Parietal lobe (tissue), 1 donor: Measurements from ENCODE around the gene CHKB. TPM values are rescaled to one million over a fixed set of nuclear protein-coding genes. Genes with fewer than 3 reads are reported as not detected.

Experiments
- total RNA-seq: library from RNA; depleted of rRNA; stranded (reverse); fragments of >200 nt; gene quantifications from one replicate; pipeline ENCODE4 v1.2.3, GENCODE V29; 2014

Gene CHKB, protein sequence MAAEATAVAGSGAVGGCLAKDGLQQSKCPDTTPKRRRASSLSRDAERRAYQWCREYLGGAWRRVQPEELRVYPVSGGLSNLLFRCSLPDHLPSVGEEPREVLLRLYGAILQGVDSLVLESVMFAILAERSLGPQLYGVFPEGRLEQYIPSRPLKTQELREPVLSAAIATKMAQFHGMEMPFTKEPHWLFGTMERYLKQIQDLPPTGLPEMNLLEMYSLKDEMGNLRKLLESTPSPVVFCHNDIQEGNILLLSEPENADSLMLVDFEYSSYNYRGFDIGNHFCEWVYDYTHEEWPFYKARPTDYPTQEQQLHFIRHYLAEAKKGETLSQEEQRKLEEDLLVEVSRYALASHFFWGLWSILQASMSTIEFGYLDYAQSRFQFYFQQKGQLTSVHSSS
- 46.6 TPM for total RNA-seq

DNA sequence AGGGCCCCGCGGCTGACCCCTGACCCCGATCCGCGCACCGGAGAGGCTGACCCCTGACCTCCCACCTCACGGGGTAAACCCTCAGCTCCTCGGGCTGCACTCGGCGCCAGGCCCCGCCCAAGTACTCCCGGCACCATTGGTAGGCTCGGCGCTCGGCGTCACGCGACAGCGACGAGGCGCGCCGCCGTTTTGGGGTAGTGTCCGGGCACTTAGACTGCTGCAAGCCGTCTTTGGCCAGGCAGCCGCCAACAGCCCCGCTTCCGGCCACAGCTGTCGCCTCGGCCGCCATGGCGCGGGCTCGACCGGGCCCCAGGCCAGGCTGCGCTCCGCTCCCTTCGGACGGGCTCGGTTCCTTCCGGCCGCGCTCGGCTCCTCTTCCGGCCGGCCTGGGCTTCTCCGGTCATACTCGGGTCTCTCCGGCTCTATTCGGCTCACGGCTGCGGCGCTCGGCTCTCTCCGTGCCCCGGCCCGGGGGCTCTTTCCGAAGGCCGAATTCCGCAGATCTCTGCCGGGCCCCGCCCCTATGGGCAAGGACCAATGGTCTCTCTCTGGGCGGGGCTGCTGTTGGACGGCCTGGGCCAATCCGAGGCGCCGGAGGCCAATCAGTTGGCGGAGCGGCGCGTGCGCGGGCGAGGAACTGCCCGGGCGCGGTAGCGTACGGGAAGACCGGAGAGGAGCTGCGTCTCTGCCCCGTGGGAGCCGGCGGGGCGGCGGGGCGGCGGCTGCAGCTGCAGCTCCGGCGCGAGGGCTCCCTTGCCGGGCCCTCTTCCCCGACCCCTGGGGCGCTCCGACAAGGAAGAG lies at the start of gene CHKB:
Gene CHKB, minus strand, starts transcription at position 357 of the 801 bp plus-strand sequence. Its CDS starts 68 bp downstream, at position 289.

DNA sequence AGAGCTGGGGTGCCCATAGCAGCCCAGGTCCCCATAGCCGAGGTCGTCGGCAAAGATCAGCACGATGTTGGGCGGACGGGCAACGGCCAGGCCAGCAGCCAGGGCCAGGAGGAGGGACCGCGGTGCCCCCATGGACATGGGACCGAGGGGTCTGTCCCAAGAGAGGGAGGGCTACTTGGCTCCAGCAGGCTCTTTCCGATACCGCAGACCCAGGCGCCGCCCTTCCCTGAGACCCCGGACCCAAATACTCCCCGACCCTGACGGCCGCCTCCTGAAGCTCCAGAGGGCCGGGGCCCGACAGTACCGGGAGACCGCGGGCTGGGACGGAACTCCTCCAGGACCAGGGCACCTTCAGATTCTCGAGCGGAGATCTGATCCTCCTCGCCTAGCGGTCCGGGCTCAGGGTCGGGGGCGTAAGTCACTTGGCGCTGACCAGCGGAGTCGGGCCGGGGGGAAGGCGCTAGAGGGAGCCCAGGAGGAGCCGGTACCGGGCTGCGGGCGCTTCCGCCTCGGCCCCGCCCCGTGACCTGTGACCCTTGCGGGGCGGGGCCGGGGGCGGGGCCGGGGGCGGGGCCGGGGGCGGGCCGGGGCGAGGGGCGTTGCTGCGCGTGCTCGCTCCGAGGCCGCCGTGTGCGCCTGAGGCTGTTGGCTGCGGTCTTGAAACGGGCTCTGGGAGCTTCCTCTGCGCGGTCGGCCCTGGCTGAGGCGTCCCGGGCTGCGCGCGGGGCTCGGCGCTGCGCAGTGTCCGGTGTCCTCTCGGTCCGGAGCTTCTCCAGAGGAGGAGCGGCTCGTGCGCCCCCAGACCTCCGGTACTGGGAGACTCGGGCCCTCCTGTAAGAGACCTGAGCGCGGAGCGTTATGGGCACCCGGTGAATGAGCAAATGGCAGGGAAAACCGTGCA lies 45.2 kb upstream of the CHKB start, which contains the start of gene ARSA:
Gene ARSA, minus strand, starts transcription at position 511 of the 901 bp plus-strand sequence. Its CDS starts 373 bp downstream, at position 138.

DNA sequence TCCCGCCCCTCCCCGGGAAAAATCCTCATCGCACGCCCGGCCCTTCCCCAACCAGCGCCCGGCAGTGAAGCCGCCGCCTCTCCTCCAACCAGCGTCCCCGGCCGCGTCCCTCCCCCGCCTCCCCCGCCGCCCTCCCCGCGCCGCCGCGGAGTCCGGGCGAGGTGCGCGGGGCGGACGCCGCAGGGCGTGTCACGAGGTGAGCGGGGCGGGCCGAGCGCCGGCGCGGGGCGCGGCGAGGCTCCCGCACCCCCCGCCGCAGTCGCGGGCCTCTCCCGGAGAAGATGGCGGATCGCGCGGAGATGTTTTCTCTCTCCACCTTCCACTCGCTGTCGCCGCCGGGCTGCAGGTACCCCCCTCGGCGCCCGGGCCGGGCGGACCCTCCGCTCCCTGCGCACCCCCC lies 17.9 kb upstream of the CHKB start, which contains the start of gene MAPK8IP2:
Gene MAPK8IP2, plus strand, starts transcription at position 256 of the 400 bp plus-strand sequence. Its CDS starts 26 bp downstream, at position 282.

DNA sequence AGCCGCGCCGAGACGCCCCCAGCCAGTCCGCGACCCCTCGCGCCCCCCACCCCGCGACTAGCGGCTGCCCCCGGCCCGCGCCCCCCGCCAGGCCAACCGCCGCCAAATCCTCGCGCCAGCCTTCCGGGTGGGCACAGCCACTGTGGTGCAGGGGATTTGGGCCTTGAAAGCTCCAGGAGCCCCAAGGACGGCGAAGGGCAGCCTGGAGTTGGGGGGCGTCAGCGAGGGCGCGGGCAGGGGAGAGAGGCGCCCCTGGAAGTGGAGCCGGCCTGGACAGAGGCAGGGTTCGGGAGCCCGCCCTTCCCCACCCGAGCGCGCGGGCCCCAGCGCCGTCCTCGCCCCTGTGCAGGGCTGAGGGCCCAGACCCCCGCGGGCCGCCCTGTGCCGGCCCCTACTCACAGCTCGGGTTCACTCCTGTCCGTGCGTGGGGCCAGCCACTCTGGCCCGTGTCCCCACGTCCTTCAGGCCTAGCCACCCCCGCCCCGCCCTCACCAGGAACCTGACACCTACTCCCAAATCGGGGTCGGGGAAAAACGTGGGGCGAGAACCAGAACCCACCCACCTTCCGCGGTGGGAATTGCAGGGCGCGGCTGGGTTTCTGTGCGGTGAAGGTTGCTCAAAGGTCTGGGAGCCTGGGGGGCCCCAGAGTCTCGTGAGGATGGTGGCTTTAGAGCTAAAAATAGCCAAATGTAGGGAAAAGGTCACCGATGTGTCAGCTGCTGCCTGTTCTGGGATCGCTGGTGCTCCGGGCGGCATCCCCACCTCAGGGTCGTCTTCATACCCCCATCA lies 4.5 kb downstream of the CHKB start, which contains the start of gene CPT1B:
Gene CPT1B, minus strand, starts transcription at position 441 of the 789 bp plus-strand sequence. CDS start 512 bp downstream, outside the sequence.

DNA sequence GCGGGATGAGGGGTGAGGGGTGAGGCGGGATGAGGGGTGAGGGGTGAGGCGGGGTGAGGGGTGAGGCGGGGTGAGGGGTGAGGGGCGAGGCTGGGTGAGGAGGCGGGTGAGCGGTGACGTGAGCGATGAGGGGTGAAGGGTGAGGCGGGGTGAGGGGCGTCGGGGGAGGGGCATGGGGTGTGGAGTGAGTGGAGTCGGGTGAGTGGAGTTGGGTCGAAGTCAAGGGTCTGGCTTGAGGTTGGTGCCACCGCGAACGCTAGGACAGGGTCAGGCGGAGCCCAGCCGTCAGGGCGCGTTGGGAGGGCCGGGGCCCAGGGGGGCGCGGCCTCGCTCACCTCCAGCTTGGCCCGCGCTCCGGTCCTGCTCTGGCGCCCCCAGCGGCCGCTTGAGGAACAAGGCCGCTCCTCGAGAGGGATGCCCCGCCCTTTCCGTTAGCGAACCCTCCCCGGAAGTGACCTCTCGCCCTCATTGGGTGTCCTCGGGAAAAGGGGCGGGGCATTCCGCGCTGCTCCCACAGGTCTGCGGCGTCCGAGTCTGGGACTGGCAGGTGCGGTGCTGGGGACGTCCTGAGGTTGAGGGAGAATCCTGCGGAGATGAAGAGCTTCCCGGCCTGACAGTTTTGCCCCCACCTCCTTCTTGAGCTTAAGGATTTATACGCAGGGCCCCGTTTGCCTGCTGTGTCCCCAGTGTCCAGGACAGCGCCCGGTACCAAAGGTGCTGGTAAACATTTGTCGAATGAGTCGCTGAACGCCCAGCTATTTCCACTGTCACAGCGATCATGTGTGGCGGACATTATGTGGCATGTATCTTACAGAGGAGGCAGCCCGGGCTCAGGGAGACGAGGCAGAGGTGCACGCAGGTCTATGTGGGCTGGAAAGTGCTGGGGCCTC lies 19.9 kb downstream of the CHKB start, which contains the start of gene SYCE3:
Gene SYCE3, minus strand, starts transcription at position 397 of the 890 bp plus-strand sequence. CDS start 6,514 bp downstream, outside the sequence.

DNA sequence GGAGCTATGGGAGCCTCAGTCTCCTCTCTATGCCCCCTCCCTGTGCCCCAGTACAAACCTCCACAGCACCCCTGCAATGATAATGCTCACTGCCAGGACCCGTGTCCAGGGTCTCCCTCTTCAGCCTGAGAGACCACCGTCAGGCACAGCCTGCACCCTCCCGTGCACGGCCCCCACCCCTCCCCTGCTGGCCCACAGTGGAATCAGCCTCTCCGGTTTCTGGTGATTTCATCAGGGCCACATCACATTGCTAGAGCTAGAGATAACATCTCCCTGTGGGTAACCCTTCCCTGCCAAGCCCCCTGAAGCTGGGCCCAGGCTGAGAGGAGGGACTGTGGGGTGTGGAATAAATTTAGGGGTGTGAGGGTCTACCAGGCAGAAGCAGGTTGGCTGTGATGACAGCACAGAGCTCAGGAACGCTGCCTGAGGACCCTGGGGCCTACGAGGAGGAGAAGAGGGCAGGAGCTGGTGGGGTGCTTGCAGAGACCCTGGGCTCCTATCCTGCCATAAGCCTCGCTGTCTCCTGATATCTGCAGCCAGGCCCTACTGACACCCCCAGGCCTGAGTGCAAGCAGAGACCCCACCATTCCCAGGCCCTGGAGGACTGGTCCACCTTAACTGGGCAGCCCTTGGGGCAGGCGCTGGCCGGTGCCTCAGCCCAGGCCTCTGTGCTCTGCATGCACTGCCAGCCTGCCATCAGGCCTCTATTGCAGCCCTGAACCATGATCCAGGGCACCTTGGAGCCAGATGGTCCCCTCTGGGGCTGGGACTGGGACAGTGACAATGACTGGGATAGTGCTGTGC lies 36.9 kb downstream of the CHKB start, which contains the start of gene KLHDC7B:
Gene KLHDC7B, plus strand, starts transcription at position 378 of the 804 bp plus-strand sequence. Its CDS starts 345 bp downstream, at position 723.

DNA sequence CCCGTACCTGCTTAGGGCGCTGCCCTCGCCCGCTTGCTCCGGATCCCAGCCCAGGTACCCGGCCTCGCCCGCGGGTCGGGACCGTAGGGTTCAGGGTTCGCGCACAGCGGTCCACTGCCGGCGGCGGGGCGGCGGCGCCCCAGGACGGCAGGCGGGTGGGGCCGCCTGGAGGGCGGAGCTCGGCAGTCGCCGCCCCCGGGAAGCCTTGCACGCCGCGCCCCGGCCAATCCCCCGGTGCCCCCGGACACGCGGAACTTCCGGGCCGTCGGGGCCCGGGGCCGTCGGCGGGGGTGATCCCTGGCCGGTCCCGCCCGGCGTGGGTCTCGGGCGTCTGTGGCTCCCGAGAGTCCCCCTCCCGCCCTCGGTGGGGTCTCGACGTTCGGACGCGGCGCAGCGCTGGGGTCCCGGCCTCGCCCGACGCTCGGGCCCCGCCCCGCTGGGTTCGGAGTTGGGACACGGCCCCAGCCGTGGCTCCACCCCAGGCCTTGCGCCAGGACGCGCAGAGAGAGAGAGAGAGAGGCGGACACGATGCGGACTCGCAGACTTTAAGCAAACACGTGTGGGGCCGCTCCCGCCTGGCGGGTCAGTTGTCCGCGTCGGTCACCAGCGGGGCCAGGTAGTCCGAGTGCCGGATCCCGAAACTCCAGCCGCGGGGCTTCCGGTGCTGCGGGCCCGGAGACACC lies 52.6 kb downstream of the CHKB start, which contains the start of gene TYMP:
Gene TYMP, minus strand, starts transcription at position 116 of the 683 bp plus-strand sequence. CDS start 303 bp downstream, outside the sequence.

Other genes starting within 250 kb of the CHKB start
- gene PPP6R2, start 239.5 kb downstream of the CHKB start, total RNA-seq: 98.9 TPM
- 131 TPM for gene SBF1, start 107.8 kb downstream of the CHKB start, total RNA-seq
- under 0.01 TPM for gene ADM2, start 101.3 kb downstream of the CHKB start, total RNA-seq
- not detected for gene MIOX, start 96.0 kb downstream of the CHKB start, total RNA-seq
- 22.2 TPM for gene LMF2, start 75.1 kb downstream of the CHKB start, total RNA-seq
- gene NCAPH2, start 74.6 kb downstream of the CHKB start, total RNA-seq: 59.2 TPM
- gene SCO2, start 57.3 kb downstream of the CHKB start, total RNA-seq: 1.3 TPM
- gene TYMP, start 52.8 kb downstream of the CHKB start, total RNA-seq: 1.3 TPM
- gene KLHDC7B, start 37.0 kb downstream of the CHKB start, total RNA-seq: not detected
- not detected for gene SYCE3, start 19.9 kb downstream of the CHKB start, total RNA-seq
- 18.2 TPM for gene CPT1B, start 4.4 kb downstream of the CHKB start, total RNA-seq
- 70.4 TPM for gene MAPK8IP2, start 17.9 kb upstream of the CHKB start, total RNA-seq
- gene ARSA, start 45.3 kb upstream of the CHKB start, total RNA-seq: 8.1 TPM
- 9.7 TPM for gene SHANK3, start 90.0 kb upstream of the CHKB start, total RNA-seq
- not detected for gene ACR, start 155.4 kb upstream of the CHKB start, total RNA-seq
- 24.4 TPM for gene RABL2B, start 200.8 kb upstream of the CHKB start, total RNA-seq